HepG2 (cell line): ENCODE measurements around the gene SESN2. TPM values are rescaled to one million over a fixed set of nuclear protein-coding genes. Genes with fewer than 3 reads are reported as not detected.

Source experiments
- CHD4 ChIP-seq: fragments of 200-600 bp; sonication (generic); IDR thresholded peaks from 2 replicates; pipeline ENCODE4 v1.7.0; 2017; ENCODE audit warnings: mild to moderate bottlenecking, low read length, borderline replicate concordance
- CREB1 ChIP-seq, 2 experiments: fragments of 450-650 bp in 1 of 2; IDR thresholded peaks; 2 replicates each; pipeline ENCODE4 v1.6.1; 2016 to 2017; ENCODE audit warnings: control low read depth in 1 of 2, mild to moderate bottlenecking in 1 of 2, missing compliant biosample characterization in 1 of 2, missing genetic modification characterization in 1 of 2
- HOXD1 ChIP-seq: sonication (generic); formaldehyde crosslinking; IDR thresholded peaks from 2 replicates; pipeline ENCODE4 v1.5.0; 2020; ENCODE audit warnings: missing genetic modification reagents
- KLF11 ChIP-seq: IDR thresholded peaks from 2 replicates; pipeline ENCODE4 v1.6.1; 2016; ENCODE audit warnings: missing compliant biosample characterization
- KLF6 ChIP-seq: IDR thresholded peaks from 2 replicates; pipeline ENCODE4 v1.8.0; 2016; ENCODE audit warnings: missing biosample characterization, missing genetic modification reagents
- PAX8 ChIP-seq: sonication (generic); formaldehyde crosslinking; IDR thresholded peaks from 2 replicates; pipeline ENCODE4 v1.8.0; 2022; ENCODE audit warnings: mild to moderate bottlenecking, missing genetic modification reagents, borderline replicate concordance
- SALL1 ChIP-seq: sonication (generic); formaldehyde crosslinking; IDR thresholded peaks from 2 replicates; pipeline ENCODE4 v1.8.0; 2022; ENCODE audit warnings: mild to moderate bottlenecking, missing genetic modification reagents
- SETDB1 ChIP-seq: sonication (generic); formaldehyde crosslinking; IDR thresholded peaks from 2 replicates; pipeline ENCODE4 v1.5.1; 2020; ENCODE audit warnings: missing genetic modification reagents, mild to moderate bottlenecking, borderline replicate concordance
- SRSF4 ChIP-seq: fragments of 200-400 bp; formaldehyde crosslinking; IDR thresholded peaks from one replicate; pipeline ENCODE4 v1.6.1; 2018; ENCODE audit warnings: mild to moderate bottlenecking, low read depth, low read length, moderate library complexity; ENCODE audit not compliant: poor library complexity, severe bottlenecking
- U2AF2 ChIP-seq: fragments of 200-400 bp; formaldehyde crosslinking; IDR thresholded peaks from 2 replicates; pipeline ENCODE4 v1.6.1; 2017; ENCODE audit warnings: low read depth, mild to moderate bottlenecking, low read length
- ZNF33A ChIP-seq: sonication (generic); formaldehyde crosslinking; IDR thresholded peaks from 2 replicates; pipeline ENCODE4 v1.5.1; 2020; ENCODE audit warnings: missing genetic modification reagents, mild to moderate bottlenecking, moderate library complexity, borderline replicate concordance
- polyA plus RNA-seq, 8 experiments: library from polyadenylated mRNA; depleted of rRNA in 3 of 8; stranded (reverse) in 7 of 8; unstranded in 1 of 8; fragments of >200 nt; fragmentation: Illumina TruSeq in 4 of 8; extraction: Trizol in 4 of 8; gene quantifications; 2 replicates each; pipeline versions ENCODE4 v1.2.1 to v1.2.3, GENCODE V29; 2011 to 2016; ENCODE audit warnings: low read depth in 4 of 8, missing spikeins in 1 of 8, mixed read lengths in 1 of 8; ENCODE audit not compliant: insufficient read depth in 1 of 8
- total RNA-seq, 5 experiments: library from RNA; depleted of rRNA; stranded (reverse); fragments of >200 nt; fragmentation: Illumina TruSeq; extraction: Trizol; gene quantifications; 2 replicates each; pipeline ENCODE4 v1.2.3, GENCODE V29; 2016; ENCODE audit warnings: low read depth in 1 of 5
- TF ChIP-seq, protein P1 (sequence below): sonication (generic); formaldehyde crosslinking; IDR thresholded peaks from 2 replicates; pipeline ENCODE4 v1.5.0; 2020; ENCODE audit warnings: mild to moderate bottlenecking, missing genetic modification reagents
- TF ChIP-seq, protein P2 (sequence below): sonication (generic); formaldehyde crosslinking; IDR thresholded peaks from 2 replicates; pipeline ENCODE4 v1.5.1; 2020; ENCODE audit warnings: mild to moderate bottlenecking, moderate library complexity, missing genetic modification reagents
- TF ChIP-seq, protein P3 (sequence below): sonication (generic); formaldehyde crosslinking; IDR thresholded peaks from 2 replicates; pipeline ENCODE4 v1.8.0; 2022; ENCODE audit warnings: missing genetic modification reagents, mild to moderate bottlenecking, moderate library complexity, borderline replicate concordance
- TF ChIP-seq, protein P4 (sequence below): sonication (generic); formaldehyde crosslinking; IDR thresholded peaks from 2 replicates; pipeline ENCODE4 v1.5.0; 2020; ENCODE audit warnings: missing genetic modification reagents
- TF ChIP-seq, protein P5 (sequence below): sonication (generic); formaldehyde crosslinking; IDR thresholded peaks from 2 replicates; pipeline ENCODE4 v1.8.1; 2023; ENCODE audit warnings: missing genetic modification reagents, inconsistent platforms, borderline replicate concordance
- TF ChIP-seq, protein P6 (sequence below): sonication (generic); formaldehyde crosslinking; IDR thresholded peaks from 2 replicates; pipeline ENCODE4 v1.8.1; 2022; ENCODE audit warnings: mild to moderate bottlenecking, missing genetic modification reagents

The SESN2 gene
- total and polyA plus RNA-seq, 2 of the 13 experiments (the other 11 are each of a cell fraction or from before 2014, with no cell fraction given) = 13.2 to 19.1 TPM

DNA sequence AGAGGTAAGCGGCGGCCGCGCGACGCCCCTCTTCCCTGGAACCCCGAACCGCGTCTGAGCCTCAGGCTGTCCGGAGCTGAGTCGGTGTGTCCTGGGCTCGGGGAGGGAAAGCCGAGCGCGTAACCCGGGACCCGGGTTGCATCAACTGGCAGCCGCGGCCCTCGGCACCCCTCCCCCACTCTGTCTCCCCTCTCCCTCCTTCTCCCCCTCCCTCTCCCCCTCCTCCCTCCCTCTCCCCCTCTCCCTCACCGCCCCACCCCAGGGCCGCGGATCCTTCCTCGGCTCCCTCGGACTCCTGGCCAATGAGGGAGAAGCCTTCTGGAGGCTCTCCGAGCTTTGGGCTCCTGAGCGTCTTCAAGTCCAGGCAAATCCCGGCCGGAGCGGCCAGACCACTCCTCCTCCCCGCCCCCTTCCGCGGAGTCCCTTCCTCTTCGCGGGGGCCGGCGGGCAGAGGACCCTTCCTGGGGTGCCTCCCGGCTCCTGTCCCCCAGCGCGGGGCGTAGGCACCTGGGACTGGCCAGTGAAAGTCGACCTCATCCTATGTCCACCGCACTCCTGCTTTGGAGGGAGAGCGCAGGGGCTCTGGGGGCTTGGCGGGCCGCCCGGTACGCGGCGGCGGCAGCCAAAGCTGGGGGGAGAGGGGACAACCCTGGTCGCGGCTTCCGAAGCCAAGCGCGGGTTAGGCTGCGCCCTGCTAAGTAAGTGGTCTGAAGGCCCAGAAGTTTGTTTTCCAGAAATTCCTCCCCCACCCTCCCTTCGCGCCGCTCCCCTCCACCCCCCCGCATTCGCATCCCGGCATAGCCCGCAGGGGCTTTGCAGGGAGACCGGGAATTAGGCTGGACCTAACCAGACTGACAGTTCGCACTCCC lies 850 bp downstream of the SESN2 start (continued):
- TF ChIP-seq, protein P1, sequence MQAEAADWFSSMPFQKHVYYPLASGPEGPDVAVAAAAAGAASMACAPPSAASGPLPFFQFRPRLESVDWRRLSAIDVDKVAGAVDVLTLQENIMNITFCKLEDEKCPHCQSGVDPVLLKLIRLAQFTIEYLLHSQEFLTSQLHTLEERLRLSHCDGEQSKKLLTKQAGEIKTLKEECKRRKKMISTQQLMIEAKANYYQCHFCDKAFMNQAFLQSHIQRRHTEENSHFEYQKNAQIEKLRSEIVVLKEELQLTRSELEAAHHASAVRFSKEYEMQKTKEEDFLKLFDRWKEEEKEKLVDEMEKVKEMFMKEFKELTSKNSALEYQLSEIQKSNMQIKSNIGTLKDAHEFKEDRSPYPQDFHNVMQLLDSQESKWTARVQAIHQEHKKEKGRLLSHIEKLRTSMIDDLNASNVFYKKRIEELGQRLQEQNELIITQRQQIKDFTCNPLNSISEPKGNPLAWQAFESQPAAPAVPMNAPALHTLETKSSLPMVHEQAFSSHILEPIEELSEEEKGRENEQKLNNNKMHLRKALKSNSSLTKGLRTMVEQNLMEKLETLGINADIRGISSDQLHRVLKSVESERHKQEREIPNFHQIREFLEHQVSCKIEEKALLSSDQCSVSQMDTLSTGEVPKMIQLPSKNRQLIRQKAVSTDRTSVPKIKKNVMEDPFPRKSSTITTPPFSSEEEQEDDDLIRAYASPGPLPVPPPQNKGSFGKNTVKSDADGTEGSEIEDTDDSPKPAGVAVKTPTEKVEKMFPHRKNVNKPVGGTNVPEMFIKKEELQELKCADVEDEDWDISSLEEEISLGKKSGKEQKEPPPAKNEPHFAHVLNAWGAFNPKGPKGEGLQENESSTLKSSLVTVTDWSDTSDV (CRISPR knock-in tag) = no peak
- no peak for TF ChIP-seq U2AF2
- no peak for TF ChIP-seq KLF11 (CRISPR knock-in tag)
- TF ChIP-seq PAX8 (CRISPR knock-in tag) = no peak
- TF ChIP-seq HOXD1 (CRISPR knock-in tag) = no peak
- TF ChIP-seq, protein P2, sequence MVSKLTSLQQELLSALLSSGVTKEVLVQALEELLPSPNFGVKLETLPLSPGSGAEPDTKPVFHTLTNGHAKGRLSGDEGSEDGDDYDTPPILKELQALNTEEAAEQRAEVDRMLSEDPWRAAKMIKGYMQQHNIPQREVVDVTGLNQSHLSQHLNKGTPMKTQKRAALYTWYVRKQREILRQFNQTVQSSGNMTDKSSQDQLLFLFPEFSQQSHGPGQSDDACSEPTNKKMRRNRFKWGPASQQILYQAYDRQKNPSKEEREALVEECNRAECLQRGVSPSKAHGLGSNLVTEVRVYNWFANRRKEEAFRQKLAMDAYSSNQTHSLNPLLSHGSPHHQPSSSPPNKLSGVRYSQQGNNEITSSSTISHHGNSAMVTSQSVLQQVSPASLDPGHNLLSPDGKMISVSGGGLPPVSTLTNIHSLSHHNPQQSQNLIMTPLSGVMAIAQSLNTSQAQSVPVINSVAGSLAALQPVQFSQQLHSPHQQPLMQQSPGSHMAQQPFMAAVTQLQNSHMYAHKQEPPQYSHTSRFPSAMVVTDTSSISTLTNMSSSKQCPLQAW (CRISPR knock-in tag) = 0 out of 2 replicates have a peak, but pooled peaks have one; percentile 50
- TF ChIP-seq SALL1 (CRISPR knock-in tag) = peak; percentile 17; the same call in 1 of the 2 replicates
- no peak for TF ChIP-seq SRSF4
- TF ChIP-seq, protein P3, sequence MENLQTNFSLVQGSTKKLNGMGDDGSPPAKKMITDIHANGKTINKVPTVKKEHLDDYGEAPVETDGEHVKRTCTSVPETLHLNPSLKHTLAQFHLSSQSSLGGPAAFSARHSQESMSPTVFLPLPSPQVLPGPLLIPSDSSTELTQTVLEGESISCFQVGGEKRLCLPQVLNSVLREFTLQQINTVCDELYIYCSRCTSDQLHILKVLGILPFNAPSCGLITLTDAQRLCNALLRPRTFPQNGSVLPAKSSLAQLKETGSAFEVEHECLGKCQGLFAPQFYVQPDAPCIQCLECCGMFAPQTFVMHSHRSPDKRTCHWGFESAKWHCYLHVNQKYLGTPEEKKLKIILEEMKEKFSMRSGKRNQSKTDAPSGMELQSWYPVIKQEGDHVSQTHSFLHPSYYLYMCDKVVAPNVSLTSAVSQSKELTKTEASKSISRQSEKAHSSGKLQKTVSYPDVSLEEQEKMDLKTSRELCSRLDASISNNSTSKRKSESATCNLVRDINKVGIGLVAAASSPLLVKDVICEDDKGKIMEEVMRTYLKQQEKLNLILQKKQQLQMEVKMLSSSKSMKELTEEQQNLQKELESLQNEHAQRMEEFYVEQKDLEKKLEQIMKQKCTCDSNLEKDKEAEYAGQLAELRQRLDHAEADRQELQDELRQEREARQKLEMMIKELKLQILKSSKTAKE (CRISPR knock-in tag) = no peak
- no peak for TF ChIP-seq SETDB1 (CRISPR knock-in tag)
- TF ChIP-seq, protein P4, sequence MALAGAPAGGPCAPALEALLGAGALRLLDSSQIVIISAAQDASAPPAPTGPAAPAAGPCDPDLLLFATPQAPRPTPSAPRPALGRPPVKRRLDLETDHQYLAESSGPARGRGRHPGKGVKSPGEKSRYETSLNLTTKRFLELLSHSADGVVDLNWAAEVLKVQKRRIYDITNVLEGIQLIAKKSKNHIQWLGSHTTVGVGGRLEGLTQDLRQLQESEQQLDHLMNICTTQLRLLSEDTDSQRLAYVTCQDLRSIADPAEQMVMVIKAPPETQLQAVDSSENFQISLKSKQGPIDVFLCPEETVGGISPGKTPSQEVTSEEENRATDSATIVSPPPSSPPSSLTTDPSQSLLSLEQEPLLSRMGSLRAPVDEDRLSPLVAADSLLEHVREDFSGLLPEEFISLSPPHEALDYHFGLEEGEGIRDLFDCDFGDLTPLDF = no peak
- no peak for TF ChIP-seq CHD4
- TF ChIP-seq KLF6 (CRISPR knock-in tag) = 0 out of 2 replicates have a peak, but pooled peaks have one; percentile 10
- TF ChIP-seq, protein P5, sequence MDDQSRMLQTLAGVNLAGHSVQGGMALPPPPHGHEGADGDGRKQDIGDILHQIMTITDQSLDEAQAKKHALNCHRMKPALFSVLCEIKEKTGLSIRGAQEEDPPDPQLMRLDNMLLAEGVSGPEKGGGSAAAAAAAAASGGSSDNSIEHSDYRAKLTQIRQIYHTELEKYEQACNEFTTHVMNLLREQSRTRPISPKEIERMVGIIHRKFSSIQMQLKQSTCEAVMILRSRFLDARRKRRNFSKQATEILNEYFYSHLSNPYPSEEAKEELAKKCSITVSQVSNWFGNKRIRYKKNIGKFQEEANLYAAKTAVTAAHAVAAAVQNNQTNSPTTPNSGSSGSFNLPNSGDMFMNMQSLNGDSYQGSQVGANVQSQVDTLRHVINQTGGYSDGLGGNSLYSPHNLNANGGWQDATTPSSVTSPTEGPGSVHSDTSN (CRISPR knock-in tag) = no peak
- TF ChIP-seq, protein P6, sequence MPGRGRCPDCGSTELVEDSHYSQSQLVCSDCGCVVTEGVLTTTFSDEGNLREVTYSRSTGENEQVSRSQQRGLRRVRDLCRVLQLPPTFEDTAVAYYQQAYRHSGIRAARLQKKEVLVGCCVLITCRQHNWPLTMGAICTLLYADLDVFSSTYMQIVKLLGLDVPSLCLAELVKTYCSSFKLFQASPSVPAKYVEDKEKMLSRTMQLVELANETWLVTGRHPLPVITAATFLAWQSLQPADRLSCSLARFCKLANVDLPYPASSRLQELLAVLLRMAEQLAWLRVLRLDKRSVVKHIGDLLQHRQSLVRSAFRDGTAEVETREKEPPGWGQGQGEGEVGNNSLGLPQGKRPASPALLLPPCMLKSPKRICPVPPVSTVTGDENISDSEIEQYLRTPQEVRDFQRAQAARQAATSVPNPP (CRISPR knock-in tag) = no peak
- no peak for TF ChIP-seq CREB1 (IDR thresholded peaks at IDR 0.05)
- TF ChIP-seq CREB1 (CRISPR knock-in tag; IDR thresholded peaks at IDR 0.05) = no peak
- TF ChIP-seq ZNF33A (CRISPR knock-in tag) = no peak
